Esophagus mucosa (tissue), 1 donor: Measurements from ENCODE around the gene NEUROG1. TPM values are rescaled to one million over a fixed set of nuclear protein-coding genes. Genes with fewer than 3 reads are reported as not detected.
A peak's percentile ranks its signal among the peaks of the same experiment; 100 is the strongest.

Experiments used
- ATAC-seq: fragments of 200-7000 bp; cut with Tn5 transposase; one replicate; pipeline ENCODE4 v1.9.1; 2020
- total RNA-seq: library from RNA; stranded (reverse); gene quantifications from one replicate; pipeline ENCODE4 v1.2.4, GENCODE V29; 2023
- donor health status: DM: yes; HTN: yes; CAD: no.

Gene NEUROG1, protein sequence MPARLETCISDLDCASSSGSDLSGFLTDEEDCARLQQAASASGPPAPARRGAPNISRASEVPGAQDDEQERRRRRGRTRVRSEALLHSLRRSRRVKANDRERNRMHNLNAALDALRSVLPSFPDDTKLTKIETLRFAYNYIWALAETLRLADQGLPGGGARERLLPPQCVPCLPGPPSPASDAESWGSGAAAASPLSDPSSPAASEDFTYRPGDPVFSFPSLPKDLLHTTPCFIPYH
- total RNA-seq: not detected

DNA sequence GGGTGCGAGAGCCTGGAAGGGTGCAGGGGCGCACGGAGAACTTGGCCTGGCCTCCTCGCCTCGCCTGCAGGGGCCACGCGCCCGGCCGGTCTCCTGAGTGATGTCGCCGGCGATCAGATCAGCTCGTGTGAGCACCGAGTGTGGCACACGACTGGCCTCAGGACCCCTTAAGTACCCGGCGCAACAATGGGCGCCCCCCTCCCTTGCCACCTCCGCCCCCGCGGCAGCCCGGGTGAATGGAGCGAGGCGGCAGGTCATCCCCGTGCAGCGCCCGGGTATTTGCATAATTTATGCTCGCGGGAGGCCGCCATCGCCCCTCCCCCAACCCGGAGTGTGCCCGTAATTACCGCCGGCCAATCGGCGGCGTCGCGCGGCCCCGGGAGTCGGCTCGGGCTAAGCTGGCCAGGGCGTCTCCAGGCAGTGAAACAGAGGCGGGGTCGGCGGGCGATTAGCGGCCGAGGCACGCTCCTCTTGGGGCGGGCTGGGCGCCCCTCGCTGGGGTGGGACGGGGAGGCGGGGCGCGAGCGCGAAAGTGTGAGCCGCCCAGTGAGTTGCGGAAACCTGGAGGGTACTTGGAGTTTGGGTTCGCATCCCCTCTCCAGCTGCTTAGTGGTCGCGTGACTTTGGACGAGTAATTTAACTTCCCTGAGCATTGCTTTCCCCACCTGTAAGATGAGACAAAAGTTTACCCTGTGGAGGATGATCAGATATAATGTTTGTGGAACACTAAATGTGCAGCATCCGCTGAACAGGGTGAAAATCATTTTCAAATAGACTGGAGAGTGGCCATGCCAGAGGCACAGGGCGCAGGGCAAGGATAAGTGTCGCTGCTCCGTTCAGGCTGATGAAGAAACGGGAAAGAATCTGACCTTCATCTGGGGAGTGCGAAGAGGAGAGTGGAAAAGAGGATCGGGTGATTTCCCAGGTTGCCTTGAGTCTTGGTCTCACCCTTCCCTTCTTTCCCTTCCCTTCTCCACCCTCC lies at the start of gene NEUROG1:
Gene NEUROG1 (minus strand): TSS at position 145 of the 982 bp plus-strand sequence. CDS start 274 bp downstream, outside the sequence.
- ATAC-seq: peak; percentile 18

DNA sequence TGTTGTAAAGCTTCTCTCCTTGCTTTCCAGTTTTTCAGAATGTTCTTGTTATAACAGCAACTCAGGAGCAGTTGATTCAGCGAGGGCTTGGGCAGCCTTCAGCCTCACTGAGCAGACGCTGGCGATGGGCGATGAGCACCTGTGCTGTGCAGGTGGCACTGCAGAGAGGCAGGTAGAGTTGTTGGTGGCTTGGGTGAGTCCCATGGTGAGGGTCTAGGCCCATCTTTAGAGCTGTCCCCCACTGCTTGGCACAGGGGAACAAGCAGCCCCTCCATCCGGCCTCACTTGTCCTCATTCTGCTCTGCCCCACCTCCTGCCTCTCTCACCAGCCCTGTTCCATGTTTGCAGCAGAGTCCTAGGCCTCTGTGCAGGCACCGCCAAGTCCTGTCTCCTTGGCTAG lies 49.2 kb upstream of the NEUROG1 start:
- no peak for ATAC-seq

DNA sequence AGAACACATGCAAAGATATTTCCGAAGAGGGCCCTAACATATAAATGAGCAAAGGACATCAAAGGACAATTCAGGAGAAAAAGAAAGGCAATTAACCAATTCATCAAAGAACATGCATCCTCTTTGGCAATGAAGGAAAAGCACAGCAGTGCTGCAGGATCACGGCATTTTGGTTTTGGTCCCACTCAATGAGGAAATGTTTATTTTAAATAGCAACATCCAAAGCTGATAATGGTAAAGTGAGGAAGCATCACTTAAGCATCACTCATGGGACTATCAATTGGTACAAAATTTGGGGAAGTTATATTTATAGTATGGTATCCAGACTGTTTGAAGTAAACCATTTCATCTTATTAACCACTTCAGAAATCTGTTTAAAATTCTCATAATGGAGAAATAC lies 48.5 kb upstream of the NEUROG1 start:
- no peak for ATAC-seq

DNA sequence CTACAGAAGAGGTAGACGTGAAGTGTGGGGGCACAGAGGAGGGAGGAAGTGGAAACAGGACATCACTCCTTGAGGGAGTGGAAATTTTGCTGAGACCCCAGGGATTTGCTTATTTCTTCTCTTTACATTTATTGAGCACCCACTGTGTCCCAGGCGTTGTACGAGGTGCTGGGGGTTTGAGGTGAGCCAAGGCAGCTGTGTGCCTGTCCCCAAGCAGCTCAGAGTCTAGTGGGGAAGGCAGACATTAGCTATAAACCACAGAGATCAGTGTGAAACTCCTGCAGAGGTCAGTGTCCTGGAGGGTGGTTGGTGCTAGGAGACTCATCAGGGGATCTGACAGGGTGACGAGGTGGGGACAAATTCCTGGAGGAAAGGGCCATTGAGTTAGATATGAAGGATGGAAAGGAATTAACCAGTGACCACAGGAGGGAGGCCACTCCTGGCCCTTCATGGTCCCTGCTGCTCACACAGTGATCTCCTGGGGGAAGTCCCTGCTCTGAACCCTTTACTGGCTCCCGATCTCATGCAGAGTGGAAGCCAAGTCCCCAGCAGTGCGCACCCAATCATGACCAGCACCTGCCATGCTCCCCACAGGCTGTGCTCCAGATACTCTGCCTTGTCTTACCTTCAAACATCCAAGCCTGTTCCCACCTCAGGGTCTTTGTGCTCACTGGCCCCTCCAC lies 46.5 kb upstream of the NEUROG1 start:
- ATAC-seq: no peak

DNA sequence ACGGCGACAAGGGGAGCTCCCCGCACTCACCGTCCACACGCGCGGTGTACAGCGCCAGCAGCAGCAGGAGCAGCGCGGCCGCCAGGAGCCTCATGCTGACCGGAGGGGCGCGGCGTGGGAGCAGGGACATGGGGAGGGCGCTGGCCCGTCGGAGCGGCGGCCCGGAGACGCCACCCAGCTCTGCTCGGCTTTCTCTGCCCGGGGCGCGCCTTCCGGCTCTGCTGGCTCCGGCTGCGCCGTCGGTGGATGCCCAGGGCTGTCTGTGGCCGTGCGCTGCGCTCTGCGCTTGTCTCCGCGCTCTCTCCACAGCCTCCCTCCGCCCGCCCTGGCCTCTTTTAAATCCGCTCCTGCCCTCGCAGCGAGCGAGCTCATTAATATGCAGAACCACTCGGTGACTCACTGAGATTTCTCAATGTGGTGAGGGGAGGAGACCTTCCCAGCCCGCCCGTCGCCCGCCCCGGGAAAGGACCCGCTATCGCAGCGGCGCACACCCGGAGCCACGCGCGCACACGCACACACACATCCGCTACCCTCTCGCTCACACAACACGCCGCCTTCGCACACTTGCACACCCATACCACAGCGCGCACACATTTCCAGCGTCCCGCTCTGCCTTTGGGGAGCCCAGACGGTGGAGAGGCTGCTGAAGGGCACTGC lies 43.0 kb upstream of the NEUROG1 start, which contains the start of gene CXCL14:
Gene CXCL14 (minus strand): TSS at position 307 of the 657 bp plus-strand sequence. CDS start 213 bp downstream, at position 94.
- ATAC-seq: peak; percentile 91

DNA sequence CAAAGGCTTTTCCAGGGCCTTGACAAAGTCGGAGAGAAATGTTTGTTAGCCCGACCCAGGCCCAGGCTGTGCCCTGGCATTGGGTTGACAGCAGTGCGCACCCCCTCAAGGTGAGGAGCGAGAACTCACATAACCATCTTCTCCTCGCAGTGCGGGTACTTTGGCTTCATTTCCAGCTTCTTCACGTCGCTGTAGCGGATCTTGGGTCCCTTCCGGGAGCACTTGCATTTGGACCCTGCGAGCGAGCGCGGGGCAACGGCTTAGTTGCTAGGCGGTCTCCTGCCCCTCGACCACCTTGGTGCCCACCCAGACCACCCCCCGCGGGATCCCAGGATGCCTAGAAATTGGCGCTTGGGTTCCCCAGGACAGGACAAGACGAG lies 42.5 kb upstream of the NEUROG1 start:
- ATAC-seq: no peak

DNA sequence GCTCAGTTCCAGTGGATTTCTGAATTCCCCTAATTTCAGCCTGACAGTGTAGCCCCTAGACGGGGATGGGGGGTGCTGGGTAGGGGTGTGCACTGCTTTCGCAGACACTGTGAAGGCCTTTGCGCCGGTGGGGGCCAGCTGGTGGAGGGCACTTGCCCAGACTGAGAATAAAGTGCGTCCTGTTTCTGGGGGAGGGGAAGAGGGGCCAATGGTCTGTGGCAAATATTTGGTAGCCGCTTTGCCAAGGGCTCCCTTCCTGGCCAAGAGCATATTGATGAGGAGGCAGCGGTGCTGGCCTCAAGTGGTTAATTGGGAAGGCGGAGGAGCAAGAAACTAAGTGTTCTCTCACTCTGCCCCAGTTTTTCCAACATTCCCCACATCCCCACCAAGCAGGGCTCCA lies 41.7 kb upstream of the NEUROG1 start:
- no peak for ATAC-seq

DNA sequence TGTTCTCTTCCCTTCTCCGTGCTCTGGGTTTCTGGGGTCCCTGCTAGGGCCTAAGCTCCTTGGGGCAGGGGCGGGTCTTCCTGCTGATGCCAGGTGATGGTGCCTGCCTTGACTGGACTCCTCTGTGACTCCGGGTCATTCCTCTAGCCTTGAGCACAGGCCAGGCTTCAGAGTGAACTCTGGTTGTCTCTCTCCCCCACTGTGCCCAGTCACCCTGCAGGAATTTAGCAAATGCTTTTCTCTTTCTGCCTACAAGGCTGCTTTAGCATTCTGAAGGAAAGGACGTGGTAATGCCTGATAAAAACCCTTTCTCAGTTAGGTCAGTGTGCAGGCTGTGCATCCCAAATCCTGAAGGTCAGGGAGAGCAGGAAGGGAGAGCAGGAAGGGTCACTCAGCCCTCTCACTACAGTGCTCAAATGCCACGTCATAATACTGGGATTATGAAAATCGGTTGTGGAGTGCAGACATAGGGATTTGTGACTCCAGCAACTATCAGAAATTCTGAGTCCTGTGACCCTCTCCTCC lies 40.4 kb upstream of the NEUROG1 start:
- ATAC-seq: no peak

DNA sequence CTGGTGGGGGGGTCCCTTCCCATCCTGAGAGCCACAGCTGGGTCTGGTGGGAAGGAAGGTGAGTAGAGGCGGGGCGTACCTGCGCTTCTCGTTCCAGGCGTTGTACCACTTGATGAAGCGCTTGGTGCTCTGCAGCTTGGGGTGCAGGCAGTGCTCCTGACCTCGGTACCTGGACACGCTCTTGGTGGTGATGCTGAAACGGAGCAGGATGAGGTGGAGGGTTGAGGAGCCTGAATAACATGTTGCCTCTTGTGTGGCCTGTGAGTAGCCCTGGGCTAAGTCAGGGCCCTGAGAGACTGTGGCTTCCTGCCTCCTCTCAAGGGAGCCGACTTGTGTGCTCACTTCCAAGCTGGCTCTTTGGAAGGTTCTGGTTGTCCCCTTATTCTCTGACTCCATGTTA lies 38.7 kb upstream of the NEUROG1 start:
- ATAC-seq: peak; percentile 13

DNA sequence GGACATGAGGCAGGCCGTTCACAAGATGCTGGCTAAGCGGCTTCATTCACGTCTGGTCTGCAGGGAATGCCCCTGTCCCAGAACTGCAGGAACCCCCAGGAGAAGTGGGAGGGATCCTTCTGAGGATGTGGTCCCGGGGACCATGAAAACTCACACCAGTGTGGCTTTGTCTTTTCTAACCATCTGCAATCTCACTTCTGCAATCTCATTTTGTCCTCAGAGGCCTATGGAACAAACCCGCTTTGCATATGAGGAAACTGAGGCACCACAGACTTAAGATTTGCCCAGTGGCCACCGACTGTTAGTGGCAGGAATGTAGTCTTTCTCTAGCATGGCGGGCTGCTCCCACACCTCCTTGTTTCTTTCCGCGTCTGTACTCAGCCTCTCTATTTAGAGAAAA lies 36.1 kb upstream of the NEUROG1 start:
- no peak for ATAC-seq

DNA sequence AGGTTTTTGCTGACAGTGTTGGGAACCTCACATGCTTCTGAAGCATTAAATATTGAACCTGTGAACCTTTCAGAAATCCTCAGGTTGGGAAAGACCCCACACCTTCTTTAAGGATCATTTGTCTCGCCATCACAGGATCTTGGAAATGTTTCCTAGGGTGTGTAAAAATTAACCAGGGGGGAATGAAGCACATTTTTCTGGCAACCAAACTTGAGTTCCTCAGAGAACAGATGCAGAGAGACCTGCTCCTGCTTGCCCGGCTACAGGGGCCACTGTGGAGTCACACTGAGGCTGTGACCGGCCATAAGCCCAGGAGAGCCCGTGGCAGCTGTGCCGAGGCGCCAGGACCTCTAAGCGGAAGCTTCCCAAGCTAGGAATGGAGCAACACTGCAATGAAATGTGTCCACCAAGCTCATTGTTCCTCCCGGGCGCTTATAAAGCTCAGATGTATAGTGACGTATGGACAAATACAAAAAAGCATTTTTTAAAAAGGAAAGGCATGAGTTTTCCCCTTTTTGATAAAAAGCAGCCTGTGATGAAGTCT lies 35.4 kb upstream of the NEUROG1 start:
- ATAC-seq: no peak

DNA sequence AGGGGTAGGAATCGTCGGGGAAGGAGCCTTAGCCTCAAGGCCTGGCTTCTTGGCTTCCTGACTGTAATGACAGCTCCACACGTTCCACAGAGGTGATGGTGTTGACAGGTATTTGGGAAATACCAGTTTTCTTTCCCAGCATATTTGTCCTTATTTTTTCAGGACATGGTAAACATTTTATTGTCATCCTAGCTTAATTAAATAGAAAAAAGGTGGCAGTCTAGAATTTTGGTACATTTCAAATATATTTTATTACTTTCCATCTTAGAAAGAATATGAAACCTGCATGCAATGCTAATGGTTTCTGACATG lies 34.6 kb upstream of the NEUROG1 start:
- no peak for ATAC-seq

DNA sequence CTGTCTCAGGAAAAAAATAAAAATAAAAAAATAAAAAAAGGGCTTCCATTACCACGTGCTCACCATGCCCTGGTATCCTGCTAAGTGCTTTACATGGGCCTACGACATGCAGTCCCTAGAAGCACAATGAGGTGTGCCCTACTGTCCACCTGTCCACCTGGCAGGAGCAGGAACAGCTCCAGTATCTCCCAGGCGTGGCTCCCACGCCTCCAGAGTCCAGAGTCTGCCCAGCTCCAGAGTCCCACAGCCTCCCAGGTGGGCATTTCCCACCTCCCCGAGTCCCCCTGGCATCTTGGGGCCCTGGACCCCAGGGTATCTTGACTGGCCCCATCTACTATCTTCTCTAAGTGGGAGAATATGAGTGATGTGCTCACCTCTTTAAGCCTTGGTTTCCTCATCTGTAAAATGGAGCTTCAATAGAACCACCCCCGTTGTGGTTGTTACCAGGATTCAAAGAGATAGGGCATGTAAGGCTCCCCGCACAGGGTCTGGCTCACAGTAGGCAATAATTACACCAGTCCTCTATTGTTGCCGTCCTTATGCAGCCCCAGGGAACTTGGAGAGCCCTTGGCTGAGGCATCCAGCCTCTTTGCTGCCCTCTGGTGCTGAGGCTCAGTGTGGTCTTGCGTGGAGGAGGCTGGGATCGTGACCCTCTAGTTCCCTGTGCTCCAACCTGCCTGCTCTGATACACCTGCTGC lies 34.1 kb upstream of the NEUROG1 start:
- peak; percentile 15 for ATAC-seq

DNA sequence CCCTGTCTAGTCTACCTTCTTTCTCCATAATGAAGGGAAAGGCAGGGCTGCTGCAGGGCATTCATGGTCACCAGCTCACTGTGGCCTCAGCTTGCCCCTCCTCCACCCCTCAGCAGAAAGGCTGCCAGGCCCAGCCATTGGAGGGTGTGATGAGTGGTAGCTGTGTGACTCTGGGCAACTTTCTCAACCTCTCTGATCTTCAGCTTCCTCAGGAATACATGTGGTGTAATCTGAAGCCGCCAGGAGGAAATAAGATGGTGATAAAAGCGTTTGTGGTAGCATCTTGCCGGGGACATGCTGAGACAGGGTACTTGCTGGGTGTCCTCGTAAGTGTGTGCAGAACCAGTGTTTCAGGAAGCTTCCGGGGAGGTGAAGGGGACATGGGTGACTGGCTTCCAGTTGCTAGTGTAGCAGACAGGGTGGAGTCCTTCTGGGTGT lies 33.2 kb upstream of the NEUROG1 start:
- peak; percentile 95 for ATAC-seq

DNA sequence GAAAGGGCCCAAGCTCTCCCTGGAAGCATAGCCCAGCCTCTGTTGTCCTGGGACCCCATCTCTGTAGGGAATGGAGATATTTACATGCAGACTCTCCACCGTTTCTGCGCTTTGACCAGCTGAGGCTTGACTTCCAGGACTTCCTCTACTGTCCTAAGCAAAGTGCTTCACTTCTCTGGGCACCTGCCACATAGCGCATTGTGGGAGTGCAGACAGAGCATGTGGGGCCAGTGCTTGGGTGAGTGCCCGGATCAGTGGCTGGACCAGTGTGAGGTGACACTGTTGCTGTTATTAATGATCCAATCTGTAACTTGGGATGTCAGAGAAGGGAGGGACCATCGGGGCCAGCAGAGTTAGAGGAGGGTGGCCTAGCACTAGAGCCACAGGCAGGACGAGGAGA lies 32.5 kb upstream of the NEUROG1 start:
- peak; percentile 13 for ATAC-seq

DNA sequence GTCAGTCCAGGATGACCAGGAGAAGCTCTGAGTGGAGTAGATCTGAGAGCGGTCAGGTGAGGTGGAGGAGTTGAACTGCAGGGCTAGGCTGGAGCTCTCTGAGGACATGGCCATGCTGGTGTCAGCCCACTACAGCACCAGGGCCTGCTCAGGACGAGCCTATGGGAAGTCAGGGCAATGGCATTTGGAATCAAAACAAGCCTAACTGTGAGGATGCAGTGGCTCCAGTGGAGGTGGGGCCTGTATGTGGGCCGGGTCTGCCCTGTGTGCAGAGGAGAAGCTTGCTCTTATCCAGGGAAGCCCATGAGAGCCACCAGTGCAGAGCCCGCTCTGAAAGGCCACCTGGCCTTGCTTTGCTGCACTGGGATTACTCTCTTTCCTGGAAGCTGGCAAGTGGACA lies 31.9 kb upstream of the NEUROG1 start:
- no peak for ATAC-seq

DNA sequence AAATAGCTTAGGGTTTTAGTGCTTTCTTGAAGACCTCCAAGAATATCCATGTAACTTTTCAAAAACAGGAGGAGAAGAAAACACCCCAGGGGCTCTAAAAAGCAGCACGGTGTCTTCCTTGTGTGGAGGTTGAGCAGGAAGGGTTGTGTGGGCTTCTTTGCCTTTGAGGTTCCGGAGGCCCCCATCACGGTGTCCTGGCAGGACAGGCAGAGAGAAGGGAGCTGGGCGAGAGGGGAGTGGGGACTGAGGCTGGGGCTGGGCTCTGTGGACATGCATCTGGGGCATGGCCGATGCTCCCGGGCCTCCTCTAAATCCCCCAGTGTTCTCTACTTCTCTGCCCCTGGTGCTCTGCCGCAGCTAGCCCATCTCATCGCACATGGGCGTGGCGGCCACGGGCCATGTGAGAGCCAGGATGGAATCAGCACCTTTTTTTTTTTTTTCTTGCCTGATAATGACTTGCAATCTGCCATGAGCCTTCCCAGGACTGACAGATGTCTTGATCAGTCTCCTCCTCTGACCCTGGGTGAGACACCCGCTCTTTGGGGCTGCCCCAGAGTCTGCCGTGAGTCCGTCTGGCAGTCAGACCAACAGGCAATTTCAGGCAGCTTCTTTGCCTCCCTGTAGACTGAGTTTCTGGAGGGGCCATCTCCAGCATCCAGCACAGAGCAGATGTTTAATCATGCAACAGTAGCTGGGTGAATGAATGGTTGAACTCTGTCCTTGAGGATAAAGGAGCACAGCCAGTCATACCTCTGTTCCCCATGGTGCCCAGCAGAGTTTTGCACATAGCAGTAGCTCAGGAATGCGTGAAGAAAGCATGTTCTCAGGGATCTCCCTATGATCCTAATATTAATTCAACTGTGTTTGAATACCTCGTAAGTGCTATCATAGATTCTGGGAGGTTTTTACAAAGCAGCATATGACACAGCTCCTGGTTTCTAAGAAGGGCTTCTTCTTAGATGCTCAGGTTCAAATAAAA lies 30.9 kb upstream of the NEUROG1 start:
- no peak for ATAC-seq

DNA sequence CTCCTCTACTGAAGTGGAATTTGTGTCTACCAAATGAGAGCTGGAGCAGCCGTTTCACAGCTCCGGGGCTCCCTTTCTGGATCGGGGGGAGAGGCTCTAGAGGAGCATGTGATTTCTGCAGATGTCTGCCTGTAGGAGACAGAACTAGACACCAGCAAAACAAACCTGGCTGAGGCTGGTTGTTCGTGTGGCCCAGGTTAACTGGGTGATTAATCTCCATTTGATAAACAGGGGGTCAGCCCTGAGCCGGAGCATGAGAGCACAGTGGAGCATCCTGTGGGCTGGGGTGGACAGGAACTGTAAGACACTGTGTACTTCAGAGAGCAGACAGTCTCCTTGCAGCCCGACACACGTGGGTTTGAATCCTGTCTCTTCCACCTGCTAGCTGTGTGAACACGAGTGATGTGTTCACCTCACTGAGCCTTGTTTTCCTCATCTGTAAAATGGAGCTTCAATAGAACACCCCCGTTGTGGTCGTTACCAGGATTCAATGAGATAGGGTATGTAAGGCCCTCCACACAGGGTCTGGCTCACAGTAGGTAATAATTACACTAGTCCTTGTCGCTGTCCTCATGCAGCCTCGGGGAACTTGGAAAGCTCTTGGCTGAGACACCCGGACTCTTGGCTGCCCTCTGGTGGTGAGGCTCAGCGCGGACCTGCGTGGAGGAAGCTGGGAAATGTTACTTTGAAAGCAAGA lies 30.1 kb upstream of the NEUROG1 start:
- ATAC-seq: no peak

DNA sequence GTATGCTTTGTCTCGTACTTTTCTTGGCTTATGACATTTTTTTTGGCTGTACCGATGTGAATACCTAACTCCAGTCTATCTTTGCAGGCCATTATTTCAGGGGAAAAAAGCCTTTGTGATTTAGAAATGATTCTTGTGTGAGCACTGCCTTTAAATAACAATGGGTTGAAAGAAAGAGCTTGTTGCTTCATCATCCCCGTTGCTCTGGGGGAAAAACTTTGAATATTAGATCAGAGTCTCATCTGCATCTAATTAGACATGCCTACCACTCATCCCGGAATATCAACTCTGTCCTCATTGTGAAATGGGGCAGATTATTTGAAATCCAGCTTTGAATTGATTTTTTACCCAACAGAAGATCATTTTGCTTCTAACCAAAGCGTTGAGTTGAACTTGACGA lies 29.5 kb upstream of the NEUROG1 start:
- no peak for ATAC-seq

DNA sequence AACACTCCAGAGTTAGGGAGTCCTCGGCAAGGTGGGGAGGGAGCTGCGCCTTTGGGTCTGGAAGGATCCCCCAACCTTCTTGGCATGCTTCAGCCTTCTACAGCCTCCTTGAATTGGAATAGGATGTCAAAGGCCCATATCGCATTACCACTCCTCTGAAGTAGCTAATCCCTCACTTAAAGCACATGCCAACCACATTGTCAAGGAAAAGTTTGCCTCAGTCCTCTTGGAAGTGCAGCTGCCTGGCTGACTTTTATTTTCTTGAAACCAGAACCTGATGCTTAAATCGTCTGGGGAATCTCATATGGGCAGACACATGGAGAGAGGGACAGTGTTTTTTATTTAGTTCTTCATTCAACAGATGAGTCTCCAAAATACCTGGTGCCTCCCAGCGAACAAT lies 28.6 kb upstream of the NEUROG1 start:
- no peak for ATAC-seq
